K562 (cell line): ENCODE measurements around the gene TMIGD1. TPM values are rescaled to one million over a fixed set of nuclear protein-coding genes. Genes with fewer than 3 reads are reported as not detected.

ENCODE experiments used
- ARNT ChIP-seq, 2 experiments: fragments of 450-650 bp; IDR thresholded peaks; 2 replicates each; pipeline ENCODE4 v1.6.1; 2016; ENCODE audit warnings: mild to moderate bottlenecking in 1 of 2
- CXXC5 ChIP-seq: fragments of 250-450 bp; sonication (Bioruptor Pico); IDR thresholded peaks from 2 replicates; pipeline ENCODE4 v1.8.0; 2022; ENCODE audit warnings: inconsistent platforms, mild to moderate bottlenecking, moderate library complexity
- E2F5 ChIP-seq: sonication (generic); formaldehyde crosslinking; IDR thresholded peaks from 2 replicates; pipeline ENCODE4 v1.8.0; 2022; ENCODE audit warnings: mild to moderate bottlenecking, missing genetic modification reagents
- EHMT2 ChIP-seq: fragments of 450-650 bp; IDR thresholded peaks from 2 replicates; pipeline ENCODE4 v1.6.1; 2018; ENCODE audit warnings: antibody characterized with exemption
- ESRRA ChIP-seq: fragments of 450-650 bp; IDR thresholded peaks from 2 replicates; pipeline ENCODE4 v1.6.1; 2014; ENCODE audit warnings: low read depth, mild to moderate bottlenecking, moderate library complexity, borderline replicate concordance
- LCOR ChIP-seq: sonication (generic); formaldehyde crosslinking; IDR thresholded peaks from 2 replicates; pipeline ENCODE4 v1.8.0; 2022; ENCODE audit warnings: mild to moderate bottlenecking, missing genetic modification reagents
- MAFK ChIP-seq: IDR thresholded peaks from 2 replicates; pipeline ENCODE4 v1.6.1; 2011; ENCODE audit warnings: low read length, improper control_type of control experiment
- MCM7 ChIP-seq, 2 experiments: fragments of 450-650 bp; IDR thresholded peaks; 2 replicates each; pipeline ENCODE4 v1.6.1; 2016 to 2018
- MNT ChIP-seq, 2 experiments: fragments of 450-650 bp; conservative IDR thresholded peaks; 2 replicates each; pipeline ENCODE4 v1.6.1; 2017; ENCODE audit warnings: mild to moderate bottlenecking in 2 of 2, moderate library complexity in 2 of 2
- MTA1 ChIP-seq: fragments of 450-650 bp; IDR thresholded peaks from 2 replicates; pipeline ENCODE4 v1.6.1; 2017; ENCODE audit warnings: borderline replicate concordance
- NRF1 ChIP-seq, 2 experiments: fragments of 450-650 bp; IDR thresholded peaks in 1 of 2; conservative IDR thresholded peaks in 1 of 2; 2 replicates each; pipeline ENCODE4 v1.6.1; 2014; ENCODE audit warnings: mild to moderate bottlenecking in 2 of 2
- PKNOX1 ChIP-seq: fragments of 450-650 bp; IDR thresholded peaks from 2 replicates; pipeline ENCODE4 v1.6.1; 2016
- SMARCA5 ChIP-seq: fragments of 450-650 bp; IDR thresholded peaks from 2 replicates; pipeline ENCODE4 v1.6.1; 2016
- ZNF239 ChIP-seq: fragments of 250-450 bp; sonication (Bioruptor Pico); IDR thresholded peaks from 2 replicates; pipeline ENCODE4 v1.4.0; 2020; ENCODE audit warnings: mild to moderate bottlenecking
- ZNF280A ChIP-seq: fragments of 450-650 bp; IDR thresholded peaks from 2 replicates; pipeline ENCODE4 v1.6.1; 2018; ENCODE audit warnings: mild to moderate bottlenecking, low read depth; ENCODE audit not compliant: partially characterized antibody
- ZNF311 ChIP-seq: fragments of 250-450 bp; sonication (Bioruptor Pico); IDR thresholded peaks from 2 replicates; pipeline ENCODE4 v1.4.0; 2020; ENCODE audit warnings: mild to moderate bottlenecking, moderate library complexity
- ZNF445 ChIP-seq: fragments of 250-450 bp; sonication (Bioruptor Pico); IDR thresholded peaks from 2 replicates; pipeline ENCODE4 v1.4.0; 2020; ENCODE audit warnings: low read depth, mild to moderate bottlenecking, moderate library complexity
- ZNF592 ChIP-seq: fragments of 450-650 bp; IDR thresholded peaks from 2 replicates; pipeline ENCODE4 v1.6.1; 2017; ENCODE audit warnings: antibody characterized with exemption, mild to moderate bottlenecking
- polyA plus RNA-seq, 8 experiments: library from polyadenylated mRNA; depleted of rRNA in 4 of 8; stranded (reverse) in 5 of 8; unstranded in 3 of 8; fragments of >200 nt; fragmentation: Nextera tagmentation in 2 of 8; fragmentation: Illumina TruSeq in 1 of 8; extraction: Ambion mirVana in 2 of 8; extraction: Trizol in 1 of 8; gene quantifications; 2 replicates each; pipeline versions ENCODE4 v1.2.1 to v1.2.3, GENCODE V29; 2011 to 2014; ENCODE audit warnings: inconsistent platforms in 1 of 8, missing spikeins in 1 of 8
- total RNA-seq, 7 experiments: library from RNA; depleted of rRNA in 6 of 7; stranded (reverse); fragments of >200 nt in 6 of 7; fragmentation: Illumina TruSeq in 2 of 7; extraction: Trizol in 2 of 7; gene quantifications; 2 replicates each; pipeline versions ENCODE4 v1.2.1 to v1.2.3, GENCODE V29; 2011 to 2021; ENCODE audit warnings: low replicate concordance in 1 of 7

The TMIGD1 gene
- total and polyA plus RNA-seq, 9 of the 15 experiments (the other 6 are each of a cell fraction or from before 2014, with no cell fraction given) = not detected

- TF ChIP-seq MNT (conservative IDR thresholded peaks at IDR 0.05) (peak in 1 of 2 experiments; percentile 30; a peak in 1 of 4 replicates), ZNF239 (CRISPR knock-in tag) (no peak), MAFK (peak; percentile 1; the same call in 1 of the 2 replicates), MCM7 (IDR thresholded peaks at IDR 0.05) (no peak), ZNF592 (peak; percentile 51; the same call in 1 of the 2 replicates), NRF1 (conservative IDR thresholded peaks at IDR 0.05 in 1 of 2, IDR thresholded peaks at IDR 0.05 in 1 of 2) (no peak), ARNT (IDR thresholded peaks at IDR 0.05) (peak in 1 of 2 experiments; percentile 80; a peak in 2 of 4 replicates), ZNF311 (CRISPR knock-in tag) (no peak), ZNF280A (no peak), MTA1 (peak; percentile 13; the same call in 1 of the 2 replicates), EHMT2 (peak; percentile 92), ZNF445 (CRISPR knock-in tag) (no peak), E2F5 (CRISPR knock-in tag) (no peak), SMARCA5 (peak; percentile 28; the same call in 1 of the 2 replicates), ESRRA (peak; percentile 94), CXXC5 (CRISPR knock-in tag) (no peak), LCOR (CRISPR knock-in tag) (no peak), PKNOX1 (no peak; the same call in 1 of the 2 replicates)
These were observed 2.7 kb upstream of the TMIGD1 start (continued) for GRCh38 chr17:30336369-30337171.
